Loucy (cell line): ENCODE data around the gene OPN1MW3.

ENCODE experiments used
- EZH2phosphoT487 ChIP-seq: fragments of 200-600 bp; IDR thresholded peaks from 2 replicates; pipeline ENCODE4 v1.6.1; 2018; ENCODE audit warnings: antibody characterized with exemption, mild to moderate bottlenecking, moderate library complexity, borderline replicate concordance
- TF ChIP-seq, protein P1 (sequence below): fragments of 200-600 bp; sonication (generic); conservative IDR thresholded peaks from 2 replicates; pipeline ENCODE4 v1.5.1; 2014; ENCODE audit warnings: mild to moderate bottlenecking, antibody characterized with exemption, low read length

DNA sequence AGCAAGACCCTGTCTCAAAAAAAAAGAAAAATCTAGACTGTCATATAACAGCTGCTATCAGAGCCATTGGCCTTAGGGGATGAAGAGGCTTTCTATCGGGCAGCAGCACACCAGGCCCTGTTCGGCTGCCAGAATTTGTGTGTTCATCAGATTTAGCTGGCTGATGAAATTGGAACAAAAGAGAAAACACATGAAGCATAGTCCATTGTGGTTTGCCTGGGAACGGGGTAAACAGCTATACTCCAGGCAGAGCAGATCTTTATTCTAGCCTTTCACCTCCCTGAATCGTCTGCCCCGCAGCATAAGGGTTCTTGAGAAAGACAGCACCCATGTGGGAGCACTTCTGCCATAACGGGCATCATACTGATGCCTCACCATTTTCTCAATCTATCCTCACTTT, 49.8 kb downstream of the OPN1MW3 start:
- TF ChIP-seq EZH2phosphoT487, result no peak
- TF ChIP-seq, protein P1, sequence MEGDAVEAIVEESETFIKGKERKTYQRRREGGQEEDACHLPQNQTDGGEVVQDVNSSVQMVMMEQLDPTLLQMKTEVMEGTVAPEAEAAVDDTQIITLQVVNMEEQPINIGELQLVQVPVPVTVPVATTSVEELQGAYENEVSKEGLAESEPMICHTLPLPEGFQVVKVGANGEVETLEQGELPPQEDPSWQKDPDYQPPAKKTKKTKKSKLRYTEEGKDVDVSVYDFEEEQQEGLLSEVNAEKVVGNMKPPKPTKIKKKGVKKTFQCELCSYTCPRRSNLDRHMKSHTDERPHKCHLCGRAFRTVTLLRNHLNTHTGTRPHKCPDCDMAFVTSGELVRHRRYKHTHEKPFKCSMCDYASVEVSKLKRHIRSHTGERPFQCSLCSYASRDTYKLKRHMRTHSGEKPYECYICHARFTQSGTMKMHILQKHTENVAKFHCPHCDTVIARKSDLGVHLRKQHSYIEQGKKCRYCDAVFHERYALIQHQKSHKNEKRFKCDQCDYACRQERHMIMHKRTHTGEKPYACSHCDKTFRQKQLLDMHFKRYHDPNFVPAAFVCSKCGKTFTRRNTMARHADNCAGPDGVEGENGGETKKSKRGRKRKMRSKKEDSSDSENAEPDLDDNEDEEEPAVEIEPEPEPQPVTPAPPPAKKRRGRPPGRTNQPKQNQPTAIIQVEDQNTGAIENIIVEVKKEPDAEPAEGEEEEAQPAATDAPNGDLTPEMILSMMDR, result no peak
